ENCODE results near the gene ZNF581.
A peak's percentile ranks its signal among the peaks of the same experiment; 100 is the strongest.

Gene ZNF581

GRCh38 chr19:55611983-55612645 is 31.3 kb upstream of the ZNF581 start:
- no peak for DNase-seq

- no peak for DNase-seq
Measured at GRCh38 chr19:55613396-55613795, 30.1 kb upstream of the ZNF581 start.

GRCh38 chr19:55613930-55614710 is 29.3 kb upstream of the ZNF581 start:
- DNase-seq, result no peak

GRCh38 chr19:55614711-55615542 is 28.5 kb upstream of the ZNF581 start:
- DNase-seq, result no peak

- no peak for DNase-seq
Measured at GRCh38 chr19:55615543-55616394, 27.7 kb upstream of the ZNF581 start.

- DNase-seq, result no peak
Measured at GRCh38 chr19:55616395-55616875, 27.0 kb upstream of the ZNF581 start.

GRCh38 chr19:55617426-55617825 is 26.0 kb upstream of the ZNF581 start:
- no peak for DNase-seq

- DNase-seq, result no peak
Measured at GRCh38 chr19:55618426-55618825, 25.0 kb upstream of the ZNF581 start.

- DNase-seq, result no peak
Measured at GRCh38 chr19:55619286-55619685, 24.2 kb upstream of the ZNF581 start.

- DNase-seq, result no peak
Measured at GRCh38 chr19:55620410-55621204, 22.8 kb upstream of the ZNF581 start.

- no peak for DNase-seq
Measured at GRCh38 chr19:55621205-55621672, 22.2 kb upstream of the ZNF581 start.

- no peak for DNase-seq
Measured at GRCh38 chr19:55621673-55622231, 21.7 kb upstream of the ZNF581 start.

GRCh38 chr19:55622242-55622969 is 21.0 kb upstream of the ZNF581 start:
- DNase-seq, result no peak

- no peak for DNase-seq
Measured at GRCh38 chr19:55623130-55623529, 20.3 kb upstream of the ZNF581 start.

- DNase-seq, result no peak
Measured at GRCh38 chr19:55623561-55623960, 19.9 kb upstream of the ZNF581 start.

GRCh38 chr19:55624109-55625003 is 19.1 kb upstream of the ZNF581 start, which contains the start of gene ZNF784:
TSS of gene ZNF784 (minus strand) at chr19:55624566. CDS start at chr19:55624561, 5 bp downstream.
- peak; percentile 88 to 98 for DNase-seq

- DNase-seq, result no peak
Measured at GRCh38 chr19:55625004-55625326, 18.5 kb upstream of the ZNF581 start.

- no peak for DNase-seq
Measured at GRCh38 chr19:55626350-55626749, 17.1 kb upstream of the ZNF581 start.

- DNase-seq, result peak; percentile 95
Measured at GRCh38 chr19:55632463-55632834, 11.0 kb upstream of the ZNF581 start.
